Common myeloid progenitor, CD34-positive (primary cell): ENCODE data around the gene IP6K3.
A peak's percentile ranks its signal among the peaks of the same experiment; 100 is the strongest.

Source experiments
- CTCF ChIA-PET: fragments of 350-600 bp; sonication (Branson Sonifier 250); formaldehyde crosslinking; loops from one replicate; lab custom pipeline; 2021; ENCODE audit warnings: antibody characterized with exemption; lab: Charles Lee
- POLR2A ChIA-PET: fragments of 350-600 bp; sonication (Branson Sonifier 250); formaldehyde crosslinking; loops from one replicate; lab custom pipeline; 2021; ENCODE audit warnings: antibody characterized with exemption; lab: Charles Lee
- DNase-seq, 3 donors: peaks; one replicate each; pipeline versions ENCODE4 v3.0.0 to v3.0.0-alpha.2; 2013
- H3K27ac ChIP-seq, 2 experiments: 1 replicate in 1 of 2; 2 replicates in 1 of 2; pipeline ENCODE4 v1.7.0; 2013; ENCODE audit warnings: inconsistent platforms in 2 of 2, low read length in 2 of 2, mild to moderate bottlenecking in 2 of 2, low read depth in 1 of 2, moderate library complexity in 1 of 2; ENCODE audit not compliant: severe bottlenecking in 2 of 2, insufficient read depth in 1 of 2, poor library complexity in 1 of 2
- H3K27me3 ChIP-seq, 5 experiments: replicated peaks in 2 of 5; 1 replicate in 3 of 5; 2 replicates in 2 of 5; pipeline versions ENCODE4 v1.6.1 to v1.7.0; 2013; ENCODE audit warnings: low read length in 4 of 5, mild to moderate bottlenecking in 2 of 5, moderate library complexity in 2 of 5, inconsistent platforms in 1 of 5; ENCODE audit not compliant: insufficient read depth in 5 of 5, control insufficient read depth in 4 of 5
- H3K36me3 ChIP-seq, 4 experiments: 1 replicate in 2 of 4; 2 replicates in 2 of 4; pipeline versions ENCODE4 v1.6.1 to v1.7.0; 2013; ENCODE audit warnings: low read length in 3 of 4, control low read depth in 1 of 4, mild to moderate bottlenecking in 1 of 4; ENCODE audit not compliant: control insufficient read depth in 4 of 4, insufficient read depth in 4 of 4
- H3K4me1 ChIP-seq, 4 experiments: 1 replicate in 3 of 4; 2 replicates in 1 of 4; pipeline versions ENCODE4 v1.6.1 to v1.7.1; 2013; ENCODE audit warnings: low read length in 3 of 4, mild to moderate bottlenecking in 3 of 4, control low read depth in 1 of 4, inconsistent platforms in 1 of 4, moderate library complexity in 1 of 4; ENCODE audit not compliant: control insufficient read depth in 4 of 4, insufficient read depth in 4 of 4; ENCODE audit errors: control extremely low read depth in 1 of 4
- H3K4me3 ChIP-seq, 7 experiments: 1 replicate in 4 of 7; 2 replicates in 3 of 7; pipeline versions ENCODE4 v1.5.1 to v1.7.0; 2013; ENCODE audit warnings: mild to moderate bottlenecking in 7 of 7, low read length in 6 of 7, moderate library complexity in 6 of 7, inconsistent platforms in 2 of 7, low read depth in 2 of 7, control low read depth in 1 of 7; ENCODE audit not compliant: insufficient read depth in 4 of 7, control insufficient read depth in 1 of 7; ENCODE audit errors: extremely low read depth in 1 of 7
- H3K9me3 ChIP-seq, 5 experiments: 1 replicate in 4 of 5; 2 replicates in 1 of 5; pipeline versions ENCODE4 v1.6.1 to v1.7.1; 2013; ENCODE audit warnings: low read length in 4 of 5, mild to moderate bottlenecking in 2 of 5, inconsistent platforms in 1 of 5, low read depth in 1 of 5, moderate library complexity in 1 of 5; ENCODE audit not compliant: control insufficient read depth in 4 of 5, insufficient read depth in 2 of 5; ENCODE audit errors: control extremely low read depth in 1 of 5
- WGBS: methylation state at CpG from one replicate; pipeline ENCODE4 v1.1.5; 2013; ENCODE audit not compliant: insufficient coverage; 5-methylcytosine and 5-hydroxymethylcytosine counted together

The IP6K3 gene

DNA sequence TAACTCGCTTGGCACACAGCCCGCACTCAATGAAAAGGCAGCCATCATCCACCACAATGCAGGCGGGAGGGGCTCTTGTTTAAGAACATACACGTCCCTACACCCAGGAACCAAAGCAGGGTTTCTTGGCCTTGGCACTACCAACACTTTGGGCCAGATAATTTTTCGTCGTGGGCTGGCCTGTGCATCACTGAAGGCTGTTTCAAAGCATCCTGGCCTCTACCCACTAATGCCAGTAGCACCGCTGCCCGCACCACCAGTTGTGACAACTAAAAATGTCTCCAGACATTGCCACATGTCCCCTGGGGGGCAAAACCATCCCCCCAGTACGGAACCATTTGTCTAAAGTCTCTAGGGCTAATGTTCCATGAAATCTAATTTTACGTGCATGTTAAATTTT lies 48.2 kb downstream of the IP6K3 start:
- no peaks in the 10 kb centered on the region for H3K9me3 ChIP-seq
- H3K27ac ChIP-seq: peak overlapping the region in 1 of 2 experiments; percentile 18
- 84% methylated on average over 7 of the region's 10 CpGs for WGBS
- ChIA-PET POLR2A (no interaction called here), CTCF (interaction anchor here (1.0 to 1.7 kb wide), 5 partner anchors 10 to 118 kb away, joined by 3 to 12 read pairs (median 3); partner anchors contain the start of gene BAK1)
- H3K4me1 ChIP-seq: peaks cover 4 to 70% (median 62%) of the 10 kb centered on the region in 4 experiments
- no peaks in the 10 kb centered on the region for H3K27me3 ChIP-seq
- no peak for DNase-seq
- H3K36me3 ChIP-seq: peaks cover 0 to 50% (median 1%) of the 10 kb centered on the region in 4 experiments
- H3K4me3 ChIP-seq: no peak overlapping the region

DNA sequence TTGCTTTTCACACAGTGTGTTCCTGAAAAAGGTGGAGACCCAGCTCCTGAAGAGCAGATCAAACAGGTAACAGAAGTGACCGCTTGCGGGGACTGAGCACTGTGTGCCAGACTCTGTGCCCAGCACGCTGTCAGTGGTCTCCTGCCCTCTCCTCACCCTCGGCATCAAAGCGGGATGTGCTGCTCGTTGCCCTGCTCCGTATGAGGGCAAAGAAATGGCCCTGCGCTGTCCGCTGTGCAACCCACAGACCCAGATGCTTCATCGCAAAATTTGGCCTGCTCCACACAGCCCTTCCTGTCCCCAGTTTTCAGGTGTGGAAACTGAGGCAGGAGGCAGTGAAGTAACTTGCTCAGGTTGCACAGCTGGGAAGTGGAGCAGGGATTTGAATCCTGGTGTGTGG lies 48.9 kb downstream of the IP6K3 start:
- Histone ChIP-seq H3K9me3 (no peaks in the 10 kb centered on the region), H3K27ac (peak overlapping the region; percentile 36 to 55), H3K27me3 (no peaks in the 10 kb centered on the region), H3K4me1 (peaks cover 7 to 76% (median 68%) of the 10 kb centered on the region in 4 experiments), H3K4me3 (no peak overlapping the region), H3K36me3 (peaks cover 0 to 50% (median 1%) of the 10 kb centered on the region in 4 experiments)
- CTCF ChIA-PET: interaction anchor here (0.9 to 2.5 kb wide), 16 partner anchors 11 to 119 kb away, joined by 3 to 18 read pairs (median 5); partner anchors contain the start of genes BAK1 and UQCC2
- POLR2A ChIA-PET: interaction anchor here (1.6 kb wide), 1 partner anchor 108 kb away, joined by 4 read pairs; no protein-coding TSS in a partner anchor
- 95% methylated on average over 6 of the region's 10 CpGs for WGBS
- DNase-seq: no peak

DNA sequence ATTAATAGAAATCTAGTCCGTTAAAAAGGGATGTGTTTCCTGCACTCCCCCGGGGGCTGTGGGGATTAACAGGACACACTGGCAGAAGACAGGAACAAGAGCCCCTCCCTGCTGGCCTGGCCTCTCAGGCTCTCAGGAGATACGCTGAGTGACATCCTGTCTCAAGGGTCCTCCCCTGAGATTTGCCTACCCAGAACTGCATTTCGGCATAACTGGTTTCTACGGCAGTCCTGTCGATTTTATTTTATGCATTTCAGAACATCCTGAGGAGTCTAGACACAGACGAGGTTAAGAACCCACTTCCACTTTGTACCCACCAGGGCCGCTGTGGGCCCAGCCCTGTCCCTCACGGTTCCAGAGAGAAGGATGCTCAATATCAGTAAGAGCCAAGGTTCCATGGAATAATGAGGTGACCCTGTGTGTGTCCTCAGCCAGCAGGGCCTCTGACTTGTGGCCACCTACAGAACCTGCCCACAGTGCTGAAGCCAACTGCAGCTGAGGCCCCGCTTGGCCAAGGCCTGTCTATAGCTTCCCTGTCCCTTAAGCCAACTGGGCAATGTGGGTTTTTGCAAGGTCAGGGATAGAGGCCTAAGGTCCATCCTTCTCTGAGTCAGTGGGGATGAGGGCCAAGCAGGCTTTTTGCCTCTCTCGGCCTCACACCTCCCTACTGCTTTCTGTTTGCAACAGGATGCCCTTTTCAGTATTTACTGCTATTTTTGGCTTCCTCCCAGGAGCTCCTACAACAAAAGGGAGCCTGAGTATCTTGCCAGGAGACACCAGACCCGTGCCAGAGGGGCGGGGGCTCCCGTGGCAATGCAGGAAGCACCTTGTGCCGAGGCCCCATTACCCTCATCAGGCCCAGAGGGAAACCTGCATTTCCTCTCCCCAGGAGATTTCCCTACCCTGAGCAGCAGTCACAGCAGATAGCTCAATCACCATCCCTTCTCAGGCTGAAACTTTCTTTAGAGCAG lies 49.9 kb downstream of the IP6K3 start:
- ChIA-PET CTCF (interaction anchor here (0.6 to 2.5 kb wide), 17 partner anchors 9 to 132 kb away, joined by 3 to 18 read pairs (median 5); partner anchors contain the start of gene UQCC2), POLR2A (interaction anchor here (0.6 to 1.6 kb wide), 2 partner anchors 107 to 126 kb away, joined by 3 to 4 read pairs; no protein-coding TSS in a partner anchor)
- H3K27ac ChIP-seq: peak overlapping the region; percentile 36 to 55
- H3K36me3 ChIP-seq: peaks cover 0 to 50% (median 1%) of the 10 kb centered on the region in 4 experiments
- H3K9me3 ChIP-seq: no peaks in the 10 kb centered on the region
- H3K4me3 ChIP-seq: peak overlapping the region in 3 of 7 experiments; percentile 28 to 39 (median 33)
- H3K27me3 ChIP-seq: no peaks in the 10 kb centered on the region
- peaks cover 7 to 87% (median 78%) of the 10 kb centered on the region in 4 experiments for H3K4me1 ChIP-seq
- WGBS: 21% methylated on average over 13 of the region's 15 CpGs
- DNase-seq: peak; percentile 79 to 95 (median 95)

DNA sequence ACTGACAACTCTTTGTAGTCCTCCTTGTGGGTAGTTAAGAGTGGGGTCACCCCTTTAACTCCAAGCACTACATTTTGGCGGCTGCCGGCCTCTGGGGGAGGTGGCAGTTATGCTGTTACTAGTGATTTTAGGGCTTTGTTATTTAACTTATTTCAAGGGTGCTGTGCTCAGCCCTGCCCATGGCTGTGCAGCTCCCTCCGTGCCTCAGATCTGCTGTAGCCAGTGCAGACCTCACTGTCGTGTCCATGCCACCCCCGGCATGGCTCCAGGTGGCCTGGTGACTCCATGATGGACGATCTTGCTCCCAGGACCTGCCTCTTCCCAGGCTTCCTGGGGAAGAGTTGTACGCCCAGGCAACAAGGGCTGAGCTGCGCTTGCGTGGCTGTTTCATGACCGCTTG lies 50.6 kb downstream of the IP6K3 start:
- POLR2A ChIA-PET: no interaction called here

DNA sequence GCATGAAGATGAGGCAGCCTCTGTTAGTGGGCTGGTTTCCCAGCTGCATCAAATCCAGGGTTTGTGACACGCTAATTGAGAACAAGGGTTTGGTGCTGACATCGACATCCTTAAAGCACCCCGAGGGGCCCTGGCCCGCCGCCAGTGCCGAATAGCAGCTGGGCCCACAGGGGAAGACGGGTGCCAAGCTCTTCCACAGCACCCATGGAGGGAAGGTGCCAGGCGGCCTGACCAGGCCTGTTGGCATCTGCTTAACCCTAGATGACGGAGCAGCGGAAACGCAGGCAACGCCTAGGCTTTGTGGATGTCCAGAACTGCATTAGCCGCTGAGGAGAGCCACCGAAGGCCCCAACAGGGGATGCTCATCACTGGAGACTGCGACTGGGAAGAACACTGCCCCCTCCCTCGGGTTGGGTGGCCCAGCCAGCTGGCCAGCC lies 51.2 kb downstream of the IP6K3 start:
- H3K9me3 ChIP-seq: no peaks in the 10 kb centered on the region
- peaks cover 7 to 86% (median 80%) of the 10 kb centered on the region in 4 experiments for H3K4me1 ChIP-seq
- no peak overlapping the region for H3K4me3 ChIP-seq
- H3K27ac ChIP-seq: peak overlapping the region in 1 of 2 experiments; percentile 41
- H3K36me3 ChIP-seq: peaks cover 0 to 38% (median 5%) of the 10 kb centered on the region in 4 experiments
- H3K27me3 ChIP-seq: no peaks in the 10 kb centered on the region
- CTCF ChIA-PET: interaction anchor here (0.9 to 3.1 kb wide), 6 partner anchors 7 to 107 kb away, joined by 3 to 18 read pairs (median 6); no protein-coding TSS in a partner anchor
- POLR2A ChIA-PET: no interaction called here
- DNase-seq: peak in 1 of 3 donors; percentile 12
- WGBS: 96% methylated on average over 16 of the region's 16 CpGs

More for the DNA sequence above, 50.6 kb downstream of the IP6K3 start:
- DNase-seq: no peak
- CTCF ChIA-PET: interaction anchor here (1.4 to 2.5 kb wide), 4 partner anchors 10 to 110 kb away, joined by 4 to 18 read pairs (median 9); no protein-coding TSS in a partner anchor
- Histone ChIP-seq H3K9me3 (no peaks in the 10 kb centered on the region), H3K4me1 (peaks cover 7 to 89% (median 81%) of the 10 kb centered on the region in 4 experiments), H3K4me3 (no peak overlapping the region), H3K27me3 (no peaks in the 10 kb centered on the region), H3K27ac (peak overlapping the region; percentile 36 to 55), H3K36me3 (peaks cover 0 to 44% (median 3%) of the 10 kb centered on the region in 4 experiments)
- 86% methylated on average over 6 of the region's 10 CpGs for WGBS

DNA sequence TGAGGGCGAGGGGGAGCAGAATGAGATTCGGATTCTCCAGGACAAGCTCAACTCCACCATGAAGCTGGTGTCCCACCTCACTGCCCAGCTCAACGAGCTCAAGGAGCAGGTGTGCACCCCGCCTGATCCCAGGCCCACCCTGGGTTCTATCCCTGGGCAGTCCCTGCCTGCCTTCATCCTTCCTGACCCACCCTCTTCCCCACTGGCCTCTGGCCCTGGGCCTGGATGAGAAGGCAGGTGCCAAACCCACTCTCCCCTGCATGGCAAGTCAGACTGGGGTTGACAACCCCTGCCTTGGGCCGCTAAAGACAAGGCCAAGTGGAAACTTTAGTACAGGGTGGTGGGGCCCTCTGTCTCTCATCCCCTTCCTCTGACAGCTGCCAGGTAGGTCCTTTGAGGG lies 51.7 kb downstream of the IP6K3 start:
- H3K27me3 ChIP-seq: no peaks in the 10 kb centered on the region
- POLR2A ChIA-PET: interaction anchor here (0.6 to 1.1 kb wide), 2 partner anchors 43 to 103 kb away, joined by 3 read pairs; no protein-coding TSS in a partner anchor
- 80% methylated on average over 4 of the region's 5 CpGs for WGBS
- H3K9me3 ChIP-seq: no peaks in the 10 kb centered on the region
- peak overlapping the region in 2 of 7 experiments; percentile 14 to 31 for H3K4me3 ChIP-seq
- peaks cover 7 to 81% (median 76%) of the 10 kb centered on the region in 4 experiments for H3K4me1 ChIP-seq
- H3K27ac ChIP-seq: peak overlapping the region in 1 of 2 experiments; percentile 47
- CTCF ChIA-PET: interaction anchor here (0.9 to 3.1 kb wide), 6 partner anchors 8 to 107 kb away, joined by 3 to 16 read pairs (median 4); no protein-coding TSS in a partner anchor
- DNase-seq: no peak
- peaks cover 0 to 35% (median 5%) of the 10 kb centered on the region in 4 experiments for H3K36me3 ChIP-seq
